AG09319 (cell line): Measurements from ENCODE around the gene CLEC11A.

Experiments
- DNase-seq: peaks from one replicate; pipeline ENCODE4 v3.0.0-alpha.2; 2010; ENCODE audit warnings: low read depth; ENCODE audit errors: extremely low read depth
- TF ChIP-seq, protein P1 (sequence below): IDR thresholded peaks from 2 replicates; pipeline ENCODE4 v1.5.1; 2011; ENCODE audit warnings: low read depth, mild to moderate bottlenecking, inconsistent platforms, low read length, moderate library complexity

The CLEC11A gene

DNA sequence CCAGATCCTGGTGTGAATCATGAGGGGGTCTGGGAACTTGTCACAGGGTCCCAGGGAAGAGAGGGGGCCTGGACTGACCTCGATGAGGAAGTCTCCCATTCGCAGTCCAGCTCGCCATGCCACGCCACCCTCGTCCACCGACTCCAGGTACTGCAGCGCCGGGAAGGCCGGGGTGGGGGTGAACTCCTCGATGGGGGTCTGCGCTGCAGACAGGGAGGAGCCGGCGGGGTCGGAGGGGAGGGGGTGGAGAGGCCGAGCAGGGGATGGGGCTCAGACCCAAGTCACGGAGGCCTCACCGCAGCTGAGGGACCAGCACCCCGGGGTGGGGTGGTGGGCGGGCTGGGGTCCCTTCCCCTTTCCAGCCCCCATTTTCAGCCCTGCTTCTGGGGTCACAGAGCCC lies 34.4 kb upstream of the CLEC11A start:
- no peak for DNase-seq
- TF ChIP-seq, protein P1, sequence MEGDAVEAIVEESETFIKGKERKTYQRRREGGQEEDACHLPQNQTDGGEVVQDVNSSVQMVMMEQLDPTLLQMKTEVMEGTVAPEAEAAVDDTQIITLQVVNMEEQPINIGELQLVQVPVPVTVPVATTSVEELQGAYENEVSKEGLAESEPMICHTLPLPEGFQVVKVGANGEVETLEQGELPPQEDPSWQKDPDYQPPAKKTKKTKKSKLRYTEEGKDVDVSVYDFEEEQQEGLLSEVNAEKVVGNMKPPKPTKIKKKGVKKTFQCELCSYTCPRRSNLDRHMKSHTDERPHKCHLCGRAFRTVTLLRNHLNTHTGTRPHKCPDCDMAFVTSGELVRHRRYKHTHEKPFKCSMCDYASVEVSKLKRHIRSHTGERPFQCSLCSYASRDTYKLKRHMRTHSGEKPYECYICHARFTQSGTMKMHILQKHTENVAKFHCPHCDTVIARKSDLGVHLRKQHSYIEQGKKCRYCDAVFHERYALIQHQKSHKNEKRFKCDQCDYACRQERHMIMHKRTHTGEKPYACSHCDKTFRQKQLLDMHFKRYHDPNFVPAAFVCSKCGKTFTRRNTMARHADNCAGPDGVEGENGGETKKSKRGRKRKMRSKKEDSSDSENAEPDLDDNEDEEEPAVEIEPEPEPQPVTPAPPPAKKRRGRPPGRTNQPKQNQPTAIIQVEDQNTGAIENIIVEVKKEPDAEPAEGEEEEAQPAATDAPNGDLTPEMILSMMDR: no peak

DNA sequence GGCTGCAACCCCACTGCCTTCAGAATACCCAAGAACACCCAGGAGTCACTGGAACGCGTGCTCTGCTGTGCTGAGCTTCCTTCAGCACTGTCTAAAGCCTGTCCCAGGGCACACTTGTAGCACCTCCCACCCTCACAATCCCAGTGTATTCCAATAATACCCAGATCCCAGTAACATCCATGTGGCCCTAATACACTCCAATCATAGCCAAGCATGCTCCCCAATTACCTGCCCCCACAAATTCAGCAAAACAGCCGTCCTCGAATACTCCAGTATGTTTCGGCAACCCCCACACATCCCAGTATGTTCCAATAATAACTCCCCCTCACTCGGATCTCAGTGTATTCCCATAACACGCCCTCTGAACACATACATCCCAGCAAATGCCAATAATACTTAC lies 32.7 kb upstream of the CLEC11A start:
- TF ChIP-seq, protein P1: no peak

DNA sequence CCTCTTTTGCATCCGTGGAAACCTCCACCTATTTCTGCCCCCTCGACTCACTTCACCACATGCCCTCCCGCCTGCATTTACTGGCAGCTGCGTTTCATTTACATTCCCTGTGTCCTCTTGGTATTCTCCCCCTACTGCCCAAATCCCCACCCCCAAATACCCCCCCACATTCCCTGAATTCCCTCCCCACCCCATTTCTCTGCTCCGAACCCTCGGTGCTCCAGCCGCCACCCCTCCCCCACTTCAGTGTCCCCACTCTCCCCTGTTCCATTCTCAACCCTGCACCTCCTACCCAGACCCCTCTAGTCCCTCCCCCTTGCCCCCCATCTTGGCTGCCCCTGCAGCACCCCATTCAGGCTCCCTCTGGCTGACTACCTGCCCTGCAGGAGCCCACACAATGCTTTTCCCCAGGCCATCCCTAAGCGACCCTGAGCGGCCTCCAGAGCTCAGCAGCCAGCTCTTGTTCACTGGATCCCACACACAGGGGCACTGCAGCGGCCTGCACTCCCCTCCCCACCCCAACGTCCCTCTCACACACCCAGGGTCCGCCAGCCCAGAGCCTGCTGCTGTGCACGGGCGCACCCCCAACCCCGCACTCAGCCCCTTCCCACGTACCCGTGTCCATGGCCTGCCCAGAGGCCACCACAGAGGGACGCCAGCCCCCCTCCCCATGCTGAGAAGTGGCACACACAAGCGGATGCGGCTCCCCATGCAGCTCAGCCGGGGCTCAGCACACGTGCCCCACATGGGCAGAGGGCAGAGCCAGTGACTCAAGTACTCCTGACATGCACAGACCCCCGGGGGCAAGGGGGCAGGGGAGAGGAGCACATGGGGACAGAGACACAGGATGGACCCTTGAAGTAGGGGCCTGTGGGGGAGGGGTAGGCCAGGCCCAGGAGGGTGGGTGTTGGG lies 29.8 kb upstream of the CLEC11A start:
- TF ChIP-seq, protein P1: no peak

More for the DNA sequence above, 32.7 kb upstream of the CLEC11A start:
- no peak for DNase-seq

DNA sequence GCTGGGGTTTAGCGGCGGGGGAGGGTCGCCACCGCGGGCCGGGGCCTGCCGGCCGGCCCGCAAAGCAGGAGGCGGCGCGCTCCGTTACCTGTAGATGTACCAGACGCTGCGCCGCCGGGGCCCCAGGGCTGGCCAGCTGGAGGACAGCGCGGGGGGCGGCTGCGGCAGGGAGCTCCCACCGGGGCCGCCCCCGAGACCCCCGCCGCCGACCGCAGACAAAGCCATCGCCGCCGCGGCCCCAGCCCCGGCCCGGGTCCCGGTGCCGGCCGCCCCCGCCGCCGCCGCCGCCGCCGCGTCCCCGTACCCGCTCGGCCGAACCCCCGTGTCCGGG lies 28.4 kb upstream of the CLEC11A start:
- TF ChIP-seq, protein P1: no peak
- DNase-seq: no peak

More for the DNA sequence above, 29.8 kb upstream of the CLEC11A start:
- DNase-seq: no peak

- no peak for DNase-seq
- TF ChIP-seq, protein P1: no peak
These were observed 27.7 kb upstream of the CLEC11A start for GRCh38 chr19:50695251-50696093.

GRCh38 chr19:50696094-50696483 lies 27.1 kb upstream of the CLEC11A start:
- DNase-seq: no peak
- TF ChIP-seq, protein P1: no peak
